Fibroblast of mammary gland (primary cell): ENCODE measurements around the gene ATOSA.

Experiments
- DNase-seq: peaks from one replicate; pipeline ENCODE4 v3.0.0-alpha.2; 2010; ENCODE audit warnings: low read depth
- H3K4me3 ChIP-seq: 2 replicates; pipeline ENCODE4 v1.5.1; 2011; ENCODE audit warnings: low read depth, mild to moderate bottlenecking, low read length, moderate library complexity; ENCODE audit not compliant: control insufficient read depth
- CTCF ChIP-seq: conservative IDR thresholded peaks from 2 replicates; pipeline ENCODE4 v1.5.1; 2011; ENCODE audit warnings: low read depth, low read length, inconsistent platforms; ENCODE audit not compliant: control insufficient read depth, insufficient read depth

The ATOSA gene

DNA sequence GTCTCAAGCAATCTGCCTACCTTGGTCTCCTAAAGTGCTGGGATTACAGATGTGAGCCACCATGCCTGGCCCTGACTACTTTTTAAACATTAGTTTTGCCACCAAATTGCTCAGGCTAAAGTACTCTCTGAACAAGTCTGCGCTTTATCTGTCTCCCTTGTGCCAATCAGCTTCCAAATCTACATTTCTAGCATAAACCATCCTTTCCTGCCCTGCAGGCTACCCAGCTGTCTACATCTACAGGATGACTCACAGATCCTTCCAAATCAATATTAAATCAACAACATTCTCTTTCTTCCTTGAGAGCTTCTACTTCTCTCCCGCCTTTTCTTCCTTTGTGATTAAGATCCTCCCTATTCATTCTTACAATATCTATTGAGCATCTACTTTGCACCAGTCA is 16.0 kb upstream of the ATOSA start:
- no peak for TF ChIP-seq CTCF
- DNase-seq, result no peak
- no peak overlapping the region for H3K4me3 ChIP-seq

DNA sequence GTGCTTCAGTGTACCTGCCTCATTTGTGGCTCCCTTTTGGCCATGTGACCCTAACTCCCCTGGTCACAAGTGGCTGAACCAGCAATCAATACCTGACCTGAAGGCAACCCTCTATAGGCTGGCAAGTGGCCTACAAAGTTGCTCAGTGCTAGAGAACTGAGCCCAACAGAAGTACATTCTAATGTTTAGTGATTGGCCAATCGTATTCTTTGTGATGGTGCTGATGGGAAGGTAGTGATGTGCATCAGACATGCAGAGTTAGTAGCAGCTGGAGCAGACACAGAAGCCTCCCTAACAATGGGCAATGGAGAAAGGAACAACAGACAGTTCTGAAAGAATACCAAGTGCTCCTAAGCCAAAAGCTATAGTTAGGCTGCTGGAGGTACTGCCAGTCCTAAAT is 10.4 kb upstream of the ATOSA start:
- no peak for TF ChIP-seq CTCF
- DNase-seq, result no peak
- no peak overlapping the region for H3K4me3 ChIP-seq

DNA sequence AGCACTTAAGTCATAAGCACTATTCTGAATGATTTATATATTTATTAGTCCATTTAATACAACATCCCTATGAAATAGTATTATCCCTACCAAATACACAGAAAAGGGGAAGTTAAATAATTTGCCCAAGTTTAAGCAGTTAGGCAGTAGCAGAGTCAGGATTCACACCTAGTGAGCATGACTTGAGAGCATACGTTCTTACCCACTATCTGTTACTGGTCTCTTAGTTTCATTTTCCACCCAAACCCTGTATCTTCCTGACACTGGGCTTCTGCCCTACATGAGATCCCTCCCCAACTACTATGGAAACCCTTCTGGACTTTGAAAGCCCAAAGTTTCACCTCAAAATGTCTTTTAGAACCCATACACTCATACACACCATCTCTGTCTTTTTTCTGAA is 4.4 kb upstream of the ATOSA start:
- no peak for DNase-seq

DNA sequence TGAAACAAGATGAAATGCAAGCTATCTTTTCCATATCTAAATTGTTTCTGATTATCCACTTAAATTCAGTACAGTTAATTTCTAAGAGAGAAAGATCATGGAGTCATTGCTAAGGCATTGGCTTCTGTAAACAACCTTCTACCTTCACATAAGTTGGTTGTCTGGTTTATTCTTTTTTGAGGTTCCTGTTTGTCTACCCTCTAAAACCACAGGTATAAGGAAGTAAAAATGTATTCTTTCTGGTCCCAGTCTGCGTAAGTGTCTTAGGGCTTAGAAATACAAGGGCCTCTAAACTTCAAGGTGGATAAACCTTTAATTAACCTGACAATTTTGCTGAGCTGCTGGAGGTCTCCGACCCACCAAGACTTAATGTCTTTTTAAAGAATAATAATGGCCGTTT is 3.6 kb upstream of the ATOSA start:
- no peak for DNase-seq
- no peak overlapping the region for H3K4me3 ChIP-seq
- TF ChIP-seq CTCF, result no peak

More for the DNA sequence above, 4.4 kb upstream of the ATOSA start:
- no peak overlapping the region for H3K4me3 ChIP-seq
- no peak for TF ChIP-seq CTCF

- no peak overlapping the region for H3K4me3 ChIP-seq
- no peak for TF ChIP-seq CTCF
- DNase-seq, result no peak
Measured at GRCh38 chr15:52682200-52682599, 3.0 kb upstream of the ATOSA start.

DNA sequence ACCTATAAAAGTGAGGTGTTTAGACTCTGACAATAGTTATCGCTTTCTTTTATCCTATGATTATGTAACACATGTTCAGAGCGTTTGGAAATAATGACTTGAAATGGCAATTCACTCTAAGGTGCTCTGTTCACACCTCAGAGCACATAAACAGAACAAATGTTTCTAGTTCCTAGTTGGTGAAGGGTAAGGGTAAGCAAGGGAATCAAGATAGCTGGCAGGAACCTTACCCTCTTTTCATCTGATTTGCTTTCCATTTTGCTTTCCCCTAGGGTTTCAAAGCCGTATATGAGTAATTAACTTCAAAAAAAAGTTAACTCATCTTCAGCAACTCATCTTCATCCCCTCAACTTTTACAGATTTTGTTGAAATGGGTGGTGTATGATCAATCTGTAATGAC is 2.3 kb upstream of the ATOSA start:
- no peak for TF ChIP-seq CTCF
- no peak for DNase-seq
- no peak overlapping the region for H3K4me3 ChIP-seq

GRCh38 chr15:52680761-52681160 is 1.6 kb upstream of the ATOSA start:
- DNase-seq, result no peak
- no peak overlapping the region for H3K4me3 ChIP-seq
- no peak for TF ChIP-seq CTCF
